ENCODE results near the gene ARPC3. TPM values are rescaled to one million over a fixed set of nuclear protein-coding genes. Genes with fewer than 3 reads are reported as not detected.
A peak's percentile ranks its signal among the peaks of the same experiment; 100 is the strongest.
"Not testable (repeated sequence)": the region's sequence is repeated elsewhere in the genome, so short reads cannot be mapped to it uniquely, and the experiment has no call there.

Gene ARPC3
- total RNA-seq, 1 experiment from 2014 or later, result 244 TPM

DNA sequence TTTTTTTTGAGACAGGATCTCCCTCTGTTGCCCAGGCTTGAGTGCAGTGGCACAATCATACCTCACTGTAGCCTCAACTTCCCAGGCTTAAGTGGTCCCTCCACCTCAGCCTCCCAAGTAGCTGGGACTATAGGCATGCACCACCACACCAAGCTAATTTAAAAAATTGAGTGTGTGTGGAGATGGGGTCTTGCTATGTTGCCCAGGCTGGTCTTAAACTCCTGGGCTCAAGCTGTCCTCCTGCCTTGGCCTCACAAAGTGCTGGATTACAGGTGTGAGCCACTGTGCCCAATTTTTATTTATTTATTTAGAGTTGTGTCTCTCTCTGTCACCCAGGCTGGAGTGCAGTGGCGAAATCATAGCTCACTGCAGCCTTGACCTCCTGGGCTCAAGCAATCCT, 29.5 kb downstream of the ARPC3 start:
- not testable (repeated sequence) for DNase-seq (ENCODE audit: low read depth)

DNA sequence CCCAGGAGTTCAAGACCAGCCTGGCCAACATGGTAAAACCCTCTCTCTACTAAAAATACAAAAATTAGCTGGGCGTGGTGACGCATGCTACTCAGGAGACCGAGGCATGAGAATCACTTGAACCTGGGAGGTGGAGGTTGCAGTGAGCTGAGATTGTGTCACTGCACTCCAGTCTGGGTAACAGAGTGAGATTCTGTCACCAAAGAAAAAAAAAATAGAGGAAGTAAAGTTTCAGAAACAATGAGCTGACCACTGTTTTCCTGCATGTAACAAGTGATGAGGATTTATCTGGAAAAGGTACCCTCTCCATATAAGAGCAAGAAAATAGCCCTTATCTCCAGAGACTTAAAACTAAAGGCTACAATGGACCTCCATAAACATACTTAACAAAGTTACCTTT, 33.0 kb downstream of the ARPC3 start:
- not testable (repeated sequence) for DNase-seq (ENCODE audit: low read depth)

DNA sequence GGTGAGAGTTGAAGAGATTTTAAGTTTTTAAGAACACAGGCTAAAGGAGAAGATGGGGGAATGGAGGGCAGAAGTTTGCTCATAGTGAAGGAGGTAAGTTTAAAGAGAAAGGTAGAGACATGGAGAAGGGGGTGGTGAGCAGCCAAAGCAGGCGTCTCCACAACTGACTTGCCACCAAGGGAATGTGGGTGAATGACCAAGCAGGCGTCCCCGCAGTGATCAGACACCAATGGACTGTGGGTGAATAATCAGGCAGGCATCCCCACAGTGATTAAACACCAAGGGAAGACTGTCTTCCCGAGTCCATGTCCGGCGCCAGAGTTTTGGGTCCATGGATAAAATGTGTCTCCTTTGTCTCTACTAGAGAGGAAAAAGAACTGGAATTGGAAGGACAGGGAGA, 40.1 kb downstream of the ARPC3 start:
- peak; percentile 6 for DNase-seq (ENCODE audit: low read depth)

DNA sequence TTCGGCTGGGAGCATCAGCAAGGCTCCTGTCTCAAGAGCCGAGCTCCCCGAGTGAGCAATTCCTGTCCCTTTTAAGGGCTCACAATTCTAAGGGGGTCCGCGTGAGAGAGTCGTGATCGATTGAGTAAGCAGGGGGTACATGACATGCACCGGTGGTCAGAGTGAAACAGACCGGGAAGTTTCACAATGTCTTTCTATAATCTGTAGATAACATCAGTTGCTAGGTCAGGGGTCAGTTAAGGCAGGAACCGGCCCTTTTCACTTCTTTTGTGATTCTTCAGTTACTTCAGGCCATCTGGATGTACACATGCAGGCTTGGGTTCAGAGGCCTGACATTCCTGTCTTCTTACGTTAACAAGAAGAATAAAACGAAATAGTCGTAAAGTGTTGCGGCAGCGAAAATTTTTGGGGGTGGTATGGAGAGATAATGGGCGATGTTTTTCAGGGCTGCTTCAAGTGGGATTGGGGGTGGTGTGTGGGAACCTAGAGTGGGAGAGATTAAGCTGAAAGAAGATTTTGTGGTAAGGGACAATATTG, 44.9 kb downstream of the ARPC3 start:
- DNase-seq (ENCODE audit: low read depth), result not testable (repeated sequence)

DNA sequence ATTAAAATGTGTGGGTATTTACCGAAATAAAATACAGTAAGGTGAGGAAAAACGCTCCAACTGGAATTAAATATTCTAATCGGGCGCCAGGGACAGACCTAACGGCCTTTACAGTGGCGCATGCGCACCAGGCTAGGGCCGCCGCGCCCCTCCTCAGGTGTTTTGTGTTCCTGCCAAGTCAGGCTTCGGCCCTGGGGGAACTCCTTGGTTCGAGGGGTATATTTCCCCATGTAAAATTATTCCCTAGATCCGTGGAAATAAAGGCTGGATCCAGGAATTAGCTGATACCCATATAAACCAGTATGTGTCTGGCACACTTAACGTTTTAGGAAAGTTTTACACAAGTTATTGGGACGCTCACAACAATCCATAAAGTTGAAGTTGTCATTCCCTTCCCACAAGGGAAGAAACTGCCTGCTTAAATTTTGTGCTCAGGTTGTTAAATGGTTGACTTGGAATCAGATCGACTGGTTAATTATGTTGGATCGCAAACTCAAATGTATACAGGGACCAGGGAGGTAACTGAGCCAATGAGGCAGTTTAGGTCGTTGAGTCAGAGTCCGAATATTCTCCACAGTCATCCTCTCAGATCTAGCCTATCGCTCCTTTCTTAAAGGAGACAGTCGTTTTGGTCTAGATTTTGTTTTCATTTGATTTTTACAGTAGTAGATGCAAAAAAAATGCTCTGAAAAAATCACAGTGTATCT, 46.0 kb downstream of the ARPC3 start:
- DNase-seq (ENCODE audit: low read depth), result peak; percentile 58

DNA sequence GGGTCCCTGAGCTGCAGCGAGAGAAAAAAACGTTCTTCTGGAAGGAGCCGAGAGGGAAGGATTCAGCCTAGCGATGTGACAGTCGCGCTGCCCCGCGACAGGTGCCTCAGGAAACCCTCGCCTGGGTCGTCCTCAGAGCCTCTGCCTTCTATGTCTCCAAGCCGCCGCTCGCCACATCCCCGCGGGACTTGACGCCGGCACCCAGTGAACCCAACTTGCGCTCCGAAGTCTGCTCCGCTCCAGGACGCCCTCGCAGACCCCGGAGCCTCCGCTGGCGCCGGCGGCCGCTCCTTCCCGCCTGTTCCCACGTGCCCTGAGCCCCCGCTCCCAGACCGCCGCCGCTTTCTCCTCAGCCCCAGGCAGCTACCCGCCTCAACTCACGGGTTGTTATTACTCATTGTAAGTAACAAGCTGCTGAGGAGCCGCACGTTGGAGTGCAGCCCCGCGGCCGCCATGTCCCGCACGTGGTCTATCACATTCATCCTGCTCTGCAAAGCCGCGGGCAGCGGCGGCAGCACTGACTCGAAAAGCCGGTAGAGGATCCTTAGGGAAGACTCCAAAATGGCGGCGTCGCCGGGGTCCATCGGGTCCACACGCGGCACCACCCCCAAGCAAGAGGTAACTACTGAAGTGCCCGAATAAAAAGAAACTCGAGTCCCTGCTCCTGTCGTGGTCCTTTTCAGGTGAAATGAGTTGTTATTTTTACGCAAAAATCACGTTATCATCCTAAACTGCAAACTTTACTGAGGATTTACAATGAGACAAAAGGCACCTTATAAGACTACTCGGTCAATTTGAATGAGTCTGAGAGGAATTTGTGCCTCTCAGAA, 46.8 kb downstream of the ARPC3 start, which contains the start of gene ANAPC7:
TSS of gene ANAPC7 (minus strand) at position 563 of the 830 bp plus-strand sequence. CDS start at position 482, 81 bp downstream.
- peak; percentile 86 for DNase-seq (ENCODE audit: low read depth)

Small RNAs within 50 kb of the gene (small RNA-seq; reads per million reads assigned to genes)
- not detected for gene RF00278

Other genes starting within 250 kb of the ARPC3 start
- gene ATP2A2, start 169.1 kb downstream of the ARPC3 start, total RNA-seq (2014; rRNA removed; shearing (Covaris generic)), result 93.8 and 114 TPM in 2 replicates
- gene ANAPC7, start 46.6 kb downstream of the ARPC3 start, total RNA-seq (2014; rRNA removed; shearing (Covaris generic)), result 79.0 and 84.2 TPM in 2 replicates
- gene GPN3, start 17.9 kb upstream of the ARPC3 start, total RNA-seq (2014; rRNA removed; shearing (Covaris generic)), result 27.2 and 29.6 TPM in 2 replicates
- 38.0 and 46.1 TPM in 2 replicates for gene FAM216A, start 18.5 kb upstream of the ARPC3 start, total RNA-seq (2014; rRNA removed; shearing (Covaris generic))
- gene VPS29, start 51.8 kb upstream of the ARPC3 start, total RNA-seq (2014; rRNA removed; shearing (Covaris generic)), result 44.6 and 55.6 TPM in 2 replicates
- gene RAD9B, start 52.0 kb upstream of the ARPC3 start, total RNA-seq (2014; rRNA removed; shearing (Covaris generic)), result 0.23 and 0.43 TPM in 2 replicates
- 5.8 and 14.9 TPM in 2 replicates for gene PPTC7, start 133.0 kb upstream of the ARPC3 start, total RNA-seq (2014; rRNA removed; shearing (Covaris generic))
- gene TCTN1, start 163.8 kb upstream of the ARPC3 start, total RNA-seq (2014; rRNA removed; shearing (Covaris generic)), result 13.1 and 15.9 TPM in 2 replicates
- 0.06 TPM in 1 of 2 replicates, not detected in the other for gene HVCN1, start 238.8 kb upstream of the ARPC3 start, total RNA-seq (2014; rRNA removed; shearing (Covaris generic))